ENCODE measurements around the gene UBTF. TPM values are rescaled to one million over a fixed set of nuclear protein-coding genes. Genes with fewer than 3 reads are reported as not detected.

UBTF gene
- total RNA-seq, 4 donors from 2014 or later, result 54.8 to 102 (median 71.8) TPM

DNA sequence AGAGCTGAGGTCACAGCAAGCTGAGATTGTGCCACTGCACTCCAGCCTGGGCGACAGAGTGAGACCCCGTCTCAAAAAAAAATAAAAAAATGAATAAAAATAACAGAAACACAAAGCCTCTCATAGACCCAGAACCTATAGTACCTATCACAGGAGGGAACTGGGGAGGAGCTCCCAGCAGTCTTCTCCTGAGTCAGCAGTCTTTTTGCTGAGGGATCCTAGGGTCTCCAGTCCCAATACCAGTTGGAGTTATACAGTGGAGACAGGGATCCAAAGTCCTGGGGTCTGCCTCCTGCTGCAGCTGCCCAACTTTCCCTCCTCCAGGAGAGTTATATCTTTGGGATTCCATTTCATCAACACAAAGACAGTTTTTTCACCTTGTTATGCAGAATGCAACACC, 36.5 kb downstream of the UBTF start:
- no peak for DNase-seq (ENCODE audit: low spot score in 2 of 2)
- H3K4me3 ChIP-seq, result no peak overlapping the region
- peaks cover 24% of the 10 kb centered on the region for H3K36me3 ChIP-seq
- 89% methylated on average over 2 of the region's 2 CpGs for WGBS
- no peaks in the 10 kb centered on the region for H3K9me3 ChIP-seq
- no peaks in the 10 kb centered on the region for H3K27me3 ChIP-seq
- TF ChIP-seq POLR2A (IDR thresholded peaks at IDR 0.05) (no peak), POLR2AphosphoS5 (IDR thresholded peaks at IDR 0.05) (no peak), EP300 (IDR thresholded peaks at IDR 0.05) (no peak)
- TF ChIP-seq, protein P1, sequence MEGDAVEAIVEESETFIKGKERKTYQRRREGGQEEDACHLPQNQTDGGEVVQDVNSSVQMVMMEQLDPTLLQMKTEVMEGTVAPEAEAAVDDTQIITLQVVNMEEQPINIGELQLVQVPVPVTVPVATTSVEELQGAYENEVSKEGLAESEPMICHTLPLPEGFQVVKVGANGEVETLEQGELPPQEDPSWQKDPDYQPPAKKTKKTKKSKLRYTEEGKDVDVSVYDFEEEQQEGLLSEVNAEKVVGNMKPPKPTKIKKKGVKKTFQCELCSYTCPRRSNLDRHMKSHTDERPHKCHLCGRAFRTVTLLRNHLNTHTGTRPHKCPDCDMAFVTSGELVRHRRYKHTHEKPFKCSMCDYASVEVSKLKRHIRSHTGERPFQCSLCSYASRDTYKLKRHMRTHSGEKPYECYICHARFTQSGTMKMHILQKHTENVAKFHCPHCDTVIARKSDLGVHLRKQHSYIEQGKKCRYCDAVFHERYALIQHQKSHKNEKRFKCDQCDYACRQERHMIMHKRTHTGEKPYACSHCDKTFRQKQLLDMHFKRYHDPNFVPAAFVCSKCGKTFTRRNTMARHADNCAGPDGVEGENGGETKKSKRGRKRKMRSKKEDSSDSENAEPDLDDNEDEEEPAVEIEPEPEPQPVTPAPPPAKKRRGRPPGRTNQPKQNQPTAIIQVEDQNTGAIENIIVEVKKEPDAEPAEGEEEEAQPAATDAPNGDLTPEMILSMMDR (IDR thresholded peaks at IDR 0.05), result no peak
- peaks cover 24% of the 10 kb centered on the region for H3K4me1 ChIP-seq
- no peak overlapping the region for H3K27ac ChIP-seq

DNA sequence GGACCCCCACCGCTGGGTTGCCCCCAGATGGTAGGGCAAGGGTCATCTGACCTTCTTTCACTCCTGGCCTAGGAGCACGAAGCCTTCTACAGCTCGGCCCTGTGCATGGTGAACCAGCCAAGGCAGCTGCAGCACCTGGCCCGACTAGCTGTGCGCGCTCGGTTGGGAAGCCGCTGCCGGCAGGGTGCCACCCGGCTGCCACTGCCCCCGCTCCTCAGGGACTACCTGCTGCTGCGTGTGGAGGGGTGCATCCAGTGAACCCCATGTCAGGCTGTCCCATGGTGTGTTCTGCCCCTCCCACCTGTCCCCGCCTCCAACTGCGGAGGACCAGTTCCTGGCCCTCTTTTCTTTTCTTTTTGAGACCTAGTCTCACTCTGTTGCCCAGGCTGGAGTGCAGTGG, 41.3 kb downstream of the UBTF start:
- Histone ChIP-seq H3K9me3 (no peaks in the 10 kb centered on the region), H3K4me1 (no peaks in the 10 kb centered on the region), H3K27me3 (no peaks in the 10 kb centered on the region), H3K4me3 (no peak overlapping the region), H3K36me3 (peaks cover 45% of the 10 kb centered on the region), H3K27ac (no peak overlapping the region)
- DNase-seq (ENCODE audit: low spot score in 2 of 2), result no peak
- 76% methylated on average over 4 of the region's 14 CpGs for WGBS
- TF ChIP-seq, protein P1 (IDR thresholded peaks at IDR 0.05), result no peak
- TF ChIP-seq POLR2A (IDR thresholded peaks at IDR 0.05) (no peak), POLR2AphosphoS5 (IDR thresholded peaks at IDR 0.05) (no peak), EP300 (IDR thresholded peaks at IDR 0.05) (no peak)

DNA sequence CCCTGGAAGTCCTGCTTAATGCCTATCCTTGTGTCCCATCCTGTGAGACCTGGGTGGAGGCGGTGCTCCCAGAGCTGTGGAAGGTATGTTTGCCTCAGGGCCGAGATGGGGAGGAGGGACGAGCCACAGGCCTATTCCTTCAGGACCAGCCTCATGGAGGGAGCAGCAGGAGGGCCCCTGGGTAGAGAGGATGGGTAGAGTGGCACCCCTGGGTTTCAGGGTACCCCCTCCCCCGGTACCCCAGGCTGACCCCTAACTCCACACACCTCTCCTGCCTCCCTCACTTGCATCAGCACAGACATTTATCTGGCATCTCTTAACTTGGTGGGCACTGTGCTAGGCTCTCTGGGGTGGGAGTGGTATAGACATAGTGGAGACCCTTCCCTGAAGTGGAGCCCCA, 41.8 kb downstream of the UBTF start:
- no peak for DNase-seq (ENCODE audit: low spot score in 2 of 2)
- Histone ChIP-seq H3K36me3 (peaks cover 44% of the 10 kb centered on the region), H3K27ac (no peak overlapping the region), H3K27me3 (no peaks in the 10 kb centered on the region), H3K9me3 (no peaks in the 10 kb centered on the region), H3K4me1 (no peaks in the 10 kb centered on the region), H3K4me3 (no peak overlapping the region)
- WGBS, result 100% methylated on average over 2 of the region's 4 CpGs
- no peak for TF ChIP-seq POLR2AphosphoS5 (IDR thresholded peaks at IDR 0.05)
- TF ChIP-seq POLR2A (IDR thresholded peaks at IDR 0.05), result no peak
- TF ChIP-seq EP300 (IDR thresholded peaks at IDR 0.05), result no peak

DNA sequence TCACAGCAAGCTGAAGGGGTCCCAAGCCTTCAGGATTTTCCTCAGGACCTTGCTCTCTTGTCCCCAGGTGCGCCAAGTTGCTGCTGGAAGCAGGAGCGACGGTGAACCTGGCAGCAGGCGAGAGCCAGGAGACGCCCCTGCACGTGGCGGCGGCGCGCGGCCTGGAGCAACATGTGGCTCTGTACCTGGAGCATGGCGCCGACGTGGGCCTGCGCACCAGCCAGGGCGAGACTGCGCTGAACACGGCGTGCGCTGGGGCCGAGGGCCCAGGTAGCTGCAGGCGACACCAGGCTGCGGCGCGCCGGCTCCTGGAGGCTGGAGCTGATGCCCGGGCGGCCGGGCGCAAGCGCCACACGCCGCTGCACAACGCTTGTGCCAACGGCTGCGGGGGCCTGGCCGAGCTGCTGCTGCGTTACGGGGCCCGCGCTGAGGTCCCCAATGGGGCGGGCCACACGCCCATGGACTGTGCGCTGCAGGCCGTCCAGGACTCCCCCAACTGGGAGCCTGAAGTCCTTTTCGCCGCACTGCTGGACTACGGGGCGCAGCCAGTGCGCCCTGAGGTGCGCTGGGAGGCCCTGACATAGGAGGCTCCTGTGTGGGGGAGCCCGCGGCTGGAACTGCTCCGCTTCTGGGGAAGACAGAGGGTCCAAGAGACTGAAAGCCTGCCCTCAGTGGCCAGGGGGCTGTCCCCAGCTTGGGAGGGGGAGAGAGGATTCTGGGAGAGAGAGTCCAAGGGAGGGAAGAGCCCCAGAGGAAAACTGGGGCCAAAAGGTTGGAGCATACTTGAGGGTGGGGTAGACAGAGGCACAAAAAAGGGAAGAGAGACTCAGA, 42.6 kb downstream of the UBTF start:
- no peaks in the 10 kb centered on the region for H3K4me1 ChIP-seq
- peaks cover 36% of the 10 kb centered on the region for H3K36me3 ChIP-seq
- no peaks in the 10 kb centered on the region for H3K27me3 ChIP-seq
- DNase-seq (ENCODE audit: low spot score in 2 of 2), result no peak
- no peak overlapping the region for H3K27ac ChIP-seq
- TF ChIP-seq POLR2A (IDR thresholded peaks at IDR 0.05) (no peak), EP300 (IDR thresholded peaks at IDR 0.05) (no peak), POLR2AphosphoS5 (IDR thresholded peaks at IDR 0.05) (no peak)
- TF ChIP-seq, protein P1 (IDR thresholded peaks at IDR 0.05), result no peak
- no peaks in the 10 kb centered on the region for H3K9me3 ChIP-seq
- H3K4me3 ChIP-seq, result no peak overlapping the region
- WGBS, result 92% methylated on average over 36 of the region's 54 CpGs

DNA sequence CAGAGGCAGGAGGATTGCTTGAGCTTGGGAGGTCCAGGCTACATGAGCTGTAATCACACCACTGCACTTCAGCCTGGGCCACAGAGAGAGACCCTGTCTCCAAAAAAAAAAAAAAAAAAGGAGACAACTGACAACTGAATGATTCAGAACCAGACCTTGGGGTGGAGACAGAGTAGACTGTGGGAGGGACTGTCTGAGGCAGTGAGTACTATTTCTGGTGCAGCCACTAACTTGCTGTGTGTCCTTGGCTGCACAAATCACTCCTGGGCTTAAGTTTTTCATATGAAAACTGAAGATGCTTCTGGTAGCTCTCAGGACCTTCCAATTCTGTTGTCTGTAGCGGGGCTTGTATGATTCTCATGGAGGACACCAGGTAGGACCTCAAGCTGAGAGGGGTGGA, 43.2 kb downstream of the UBTF start:
- 89% methylated on average over 1 of the region's 1 CpG for WGBS
- Histone ChIP-seq H3K4me1 (no peaks in the 10 kb centered on the region), H3K27me3 (no peaks in the 10 kb centered on the region), H3K4me3 (no peak overlapping the region), H3K36me3 (peaks cover 33% of the 10 kb centered on the region), H3K9me3 (no peaks in the 10 kb centered on the region), H3K27ac (no peak overlapping the region)
- TF ChIP-seq POLR2AphosphoS5 (IDR thresholded peaks at IDR 0.05) (no peak), EP300 (IDR thresholded peaks at IDR 0.05) (no peak), POLR2A (IDR thresholded peaks at IDR 0.05) (no peak)
- TF ChIP-seq, protein P1 (IDR thresholded peaks at IDR 0.05), result no peak
- no peak for DNase-seq (ENCODE audit: low spot score in 2 of 2)

Data from suprapubic skin (tissue), 4 donors.